Testis (tissue), 2 donors: Measurements from ENCODE around the gene FXYD7.

ENCODE experiments used
- POLR2A ChIP-seq: fragments of 450-650 bp; IDR thresholded peaks from one replicate; pipeline ENCODE4 v1.6.1; 2017; ENCODE audit warnings: antibody characterized with exemption, mild to moderate bottlenecking, moderate library complexity
- TF ChIP-seq, protein P1 (sequence below), 3 experiments: fragments of 450-650 bp in 2 of 3; fragments of 200-600 bp in 1 of 3; sonication (generic) in 1 of 3; IDR thresholded peaks; one replicate each; pipeline ENCODE4 v1.5.1; 2016 to 2019; ENCODE audit warnings: antibody characterized with exemption in 3 of 3, mild to moderate bottlenecking in 2 of 3, moderate library complexity in 1 of 3

DNA sequence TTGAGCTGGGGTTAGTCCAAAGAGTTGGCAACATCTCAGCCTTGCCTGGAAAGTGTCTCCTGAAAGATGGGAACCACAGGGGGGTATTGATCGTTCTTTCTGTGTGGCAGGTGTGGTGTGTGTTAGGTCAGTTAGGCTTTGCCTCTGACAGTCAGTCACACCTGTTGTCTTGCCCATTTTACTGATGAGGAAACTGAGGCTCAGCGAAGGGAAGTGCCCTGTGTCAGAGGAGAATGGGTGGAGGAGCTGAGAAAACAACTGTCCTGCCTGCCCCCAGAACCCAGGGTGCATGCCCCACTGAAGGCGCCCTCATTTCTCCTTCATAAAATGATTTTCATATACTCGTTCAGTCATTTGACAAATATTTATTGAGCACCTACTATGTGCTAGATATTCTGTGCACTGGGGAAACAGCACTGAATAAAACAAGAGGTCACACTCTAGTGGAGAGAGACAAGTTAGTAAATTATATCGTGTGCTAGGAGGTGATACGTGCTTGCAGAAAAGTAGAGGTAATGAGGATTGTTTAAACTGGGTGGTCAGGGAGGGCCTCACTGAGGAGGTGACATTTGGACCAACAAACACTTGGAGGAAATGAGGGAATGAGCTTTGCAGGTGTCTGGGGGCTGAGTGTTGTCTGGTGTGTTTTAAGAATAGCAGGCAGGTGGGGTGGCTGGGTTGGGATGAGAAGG is 13.1 kb downstream of the FXYD7 start:
- TF ChIP-seq, protein P1, sequence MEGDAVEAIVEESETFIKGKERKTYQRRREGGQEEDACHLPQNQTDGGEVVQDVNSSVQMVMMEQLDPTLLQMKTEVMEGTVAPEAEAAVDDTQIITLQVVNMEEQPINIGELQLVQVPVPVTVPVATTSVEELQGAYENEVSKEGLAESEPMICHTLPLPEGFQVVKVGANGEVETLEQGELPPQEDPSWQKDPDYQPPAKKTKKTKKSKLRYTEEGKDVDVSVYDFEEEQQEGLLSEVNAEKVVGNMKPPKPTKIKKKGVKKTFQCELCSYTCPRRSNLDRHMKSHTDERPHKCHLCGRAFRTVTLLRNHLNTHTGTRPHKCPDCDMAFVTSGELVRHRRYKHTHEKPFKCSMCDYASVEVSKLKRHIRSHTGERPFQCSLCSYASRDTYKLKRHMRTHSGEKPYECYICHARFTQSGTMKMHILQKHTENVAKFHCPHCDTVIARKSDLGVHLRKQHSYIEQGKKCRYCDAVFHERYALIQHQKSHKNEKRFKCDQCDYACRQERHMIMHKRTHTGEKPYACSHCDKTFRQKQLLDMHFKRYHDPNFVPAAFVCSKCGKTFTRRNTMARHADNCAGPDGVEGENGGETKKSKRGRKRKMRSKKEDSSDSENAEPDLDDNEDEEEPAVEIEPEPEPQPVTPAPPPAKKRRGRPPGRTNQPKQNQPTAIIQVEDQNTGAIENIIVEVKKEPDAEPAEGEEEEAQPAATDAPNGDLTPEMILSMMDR (IDR thresholded peaks at IDR 0.05), result no peak
- no peak for TF ChIP-seq POLR2A
